ENCODE measurements around the gene ADAMTS19.

ADAMTS19 gene

GRCh38 chr5:129748913-129749880 is 289.1 kb downstream of the ADAMTS19 start:
- no peak overlapping the region for H3K27ac ChIP-seq
- DNase-seq (ENCODE audit: low spot score), result no peak
- TF ChIP-seq, protein P1, sequence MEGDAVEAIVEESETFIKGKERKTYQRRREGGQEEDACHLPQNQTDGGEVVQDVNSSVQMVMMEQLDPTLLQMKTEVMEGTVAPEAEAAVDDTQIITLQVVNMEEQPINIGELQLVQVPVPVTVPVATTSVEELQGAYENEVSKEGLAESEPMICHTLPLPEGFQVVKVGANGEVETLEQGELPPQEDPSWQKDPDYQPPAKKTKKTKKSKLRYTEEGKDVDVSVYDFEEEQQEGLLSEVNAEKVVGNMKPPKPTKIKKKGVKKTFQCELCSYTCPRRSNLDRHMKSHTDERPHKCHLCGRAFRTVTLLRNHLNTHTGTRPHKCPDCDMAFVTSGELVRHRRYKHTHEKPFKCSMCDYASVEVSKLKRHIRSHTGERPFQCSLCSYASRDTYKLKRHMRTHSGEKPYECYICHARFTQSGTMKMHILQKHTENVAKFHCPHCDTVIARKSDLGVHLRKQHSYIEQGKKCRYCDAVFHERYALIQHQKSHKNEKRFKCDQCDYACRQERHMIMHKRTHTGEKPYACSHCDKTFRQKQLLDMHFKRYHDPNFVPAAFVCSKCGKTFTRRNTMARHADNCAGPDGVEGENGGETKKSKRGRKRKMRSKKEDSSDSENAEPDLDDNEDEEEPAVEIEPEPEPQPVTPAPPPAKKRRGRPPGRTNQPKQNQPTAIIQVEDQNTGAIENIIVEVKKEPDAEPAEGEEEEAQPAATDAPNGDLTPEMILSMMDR (IDR thresholded peaks at IDR 0.05), result no peak
- no peak overlapping the region for H3K4me3 ChIP-seq

GRCh38 chr5:129760636-129761325 is 300.7 kb downstream of the ADAMTS19 start:
- TF ChIP-seq, protein P1 (IDR thresholded peaks at IDR 0.05), result no peak
- Histone ChIP-seq H3K4me3 (no peak overlapping the region), H3K27ac (no peak overlapping the region)
- DNase-seq (ENCODE audit: low spot score), result no peak

DNA sequence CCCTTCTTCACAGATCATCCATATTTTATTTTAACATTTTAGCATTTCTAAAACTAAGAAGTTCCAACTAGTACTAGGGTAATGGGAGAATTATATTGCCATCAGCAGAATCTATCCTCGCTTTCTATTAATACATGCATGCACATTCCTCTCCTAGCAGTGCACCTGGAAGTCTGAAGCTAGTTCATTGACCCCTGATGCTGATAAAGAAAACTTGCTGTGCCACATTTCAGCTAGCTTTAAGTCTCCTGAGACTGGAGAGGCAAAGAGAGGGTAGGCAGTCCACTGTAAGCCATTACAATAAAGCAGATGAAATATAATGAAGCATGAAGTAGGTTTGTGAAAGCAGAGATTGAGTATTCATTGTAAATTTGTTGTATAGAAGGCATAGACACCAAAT is 303.6 kb downstream of the ADAMTS19 start:
- DNase-seq (ENCODE audit: low spot score), result no peak
- TF ChIP-seq, protein P1 (IDR thresholded peaks at IDR 0.05), result no peak
- Histone ChIP-seq H3K27ac (no peak overlapping the region), H3K4me3 (no peak overlapping the region)

- TF ChIP-seq, protein P1 (IDR thresholded peaks at IDR 0.05), result no peak
- DNase-seq (ENCODE audit: low spot score), result no peak
- Histone ChIP-seq H3K27ac (no peak overlapping the region), H3K4me3 (no peak overlapping the region)
These were observed 306.7 kb downstream of the ADAMTS19 start for GRCh38 chr5:129766798-129767197.

- TF ChIP-seq, protein P1 (IDR thresholded peaks at IDR 0.05), result peak; percentile 91
- Histone ChIP-seq H3K27ac (no peak overlapping the region), H3K4me3 (no peak overlapping the region)
- DNase-seq (ENCODE audit: low spot score), result no peak
These were observed 307.9 kb downstream of the ADAMTS19 start for GRCh38 chr5:129767927-129768380.

- H3K27ac ChIP-seq, result no peak overlapping the region
- no peak for DNase-seq (ENCODE audit: low spot score)
- TF ChIP-seq, protein P1 (IDR thresholded peaks at IDR 0.05), result no peak
- H3K4me3 ChIP-seq, result no peak overlapping the region
These were observed 308.6 kb downstream of the ADAMTS19 start for GRCh38 chr5:129768735-129769134.

All from coronary artery (tissue), 2 donors.